K562 (cell line): ENCODE measurements around the gene AKT2. TPM values are rescaled to one million over a fixed set of nuclear protein-coding genes. Genes with fewer than 3 reads are reported as not detected.
A peak's percentile ranks its signal among the peaks of the same experiment; 100 is the strongest.

ENCODE experiments used
- ATAC-seq: fragments of 200-7000 bp; cut with Tn5 transposase; 3 replicates; pipeline ENCODE4 v1.9.1; 2020; ENCODE audit warnings: moderate library complexity
- BruUV-seq: library from RNA; stranded (reverse); fragments of 400-500 nt; replicated peaks from 2 replicates; lab custom pipeline; 2021; lab: Mats Ljungman, UMichigan
- CTCF ChIA-PET: fragments of 300-600 bp; formaldehyde crosslinking; extraction: SDS; loops from one replicate; lab custom pipeline; 2021; ENCODE audit warnings: low intra/inter-chr PET ratio; lab: Yijun Ruan, JAX
- POLR2A ChIA-PET: fragments of 300-600, 350-650 bp; sonication (Branson Sonifier 250); formaldehyde crosslinking; extraction: SDS; loops from one replicate; lab custom pipeline; 2021; ENCODE audit warnings: antibody characterized with exemption, inconsistent platforms; lab: Yijun Ruan, JAX
- DNase-seq, 4 experiments: peaks; one replicate each; pipeline versions ENCODE4 v3.0.0 to v3.0.0-alpha.2; 2011 to 2018; ENCODE audit warnings: low spot score in 3 of 4, mixed read lengths in 3 of 4; ENCODE audit errors: extremely low read depth in 1 of 4
- FAIRE-seq: peaks from 2 replicates; lab custom pipeline; 2011; peaks lifted over from hg19 to GRCh38; lab: Jason Lieb, UNC
- H2AFZ ChIP-seq: 2 replicates; pipeline ENCODE4 v1.6.0; 2011; ENCODE audit warnings: low read depth, low read length, control low read depth, inconsistent platforms
- H3K27ac ChIP-seq: fragments of 200-600 bp; 3 replicates; pipeline ENCODE4 v1.8.0; 2011; ENCODE audit warnings: low read depth, mild to moderate bottlenecking, control low read depth, inconsistent platforms, low read length, moderate library complexity, mixed read lengths; ENCODE audit errors: extremely low read depth
- H3K27me3 ChIP-seq, 2 experiments: fragments of 300-600 bp in 1 of 2; 2 replicates in 1 of 2; 3 replicates in 1 of 2; pipeline versions ENCODE4 v1.6.0 to v1.8.0; 2011; ENCODE audit warnings: inconsistent platforms in 2 of 2, low read length in 2 of 2, mild to moderate bottlenecking in 1 of 2, mixed read lengths in 1 of 2, moderate library complexity in 1 of 2; ENCODE audit not compliant: control insufficient read depth in 2 of 2, insufficient read depth in 2 of 2
- H3K36me3 ChIP-seq: fragments of 300-600 bp; 3 replicates; pipeline ENCODE4 v1.8.0; 2011; ENCODE audit warnings: mild to moderate bottlenecking, low read length, inconsistent platforms; ENCODE audit not compliant: control insufficient read depth, insufficient read depth
- H3K4me1 ChIP-seq, 2 experiments: fragments of 200-600 bp in 1 of 2; replicated peaks in 1 of 2; 2 replicates in 1 of 2; 3 replicates in 1 of 2; pipeline versions ENCODE4 v1.5.1 to v1.8.0; 2011; ENCODE audit warnings: inconsistent platforms in 2 of 2, low read length in 2 of 2, mild to moderate bottlenecking in 1 of 2, mixed read lengths in 1 of 2, moderate library complexity in 1 of 2; ENCODE audit not compliant: control insufficient read depth in 2 of 2, insufficient read depth in 2 of 2
- H3K4me2 ChIP-seq: 2 replicates; pipeline ENCODE4 v1.6.1; 2011; ENCODE audit warnings: low read length, control low read depth, inconsistent platforms, mixed read lengths; ENCODE audit not compliant: insufficient read depth
- H3K4me3 ChIP-seq: fragments of 200-600 bp; sonication (generic), shearing (Covaris generic); 2 replicates; pipeline ENCODE4 v1.5.1; 2016; ENCODE audit warnings: control low read depth, inconsistent platforms
- H3K79me2 ChIP-seq: fragments of 200-600 bp; 3 replicates; pipeline ENCODE4 v1.8.0; 2011; ENCODE audit warnings: low read length, inconsistent platforms; ENCODE audit not compliant: control insufficient read depth, insufficient read depth
- H3K9ac ChIP-seq, 2 experiments: 2 replicates each; pipeline versions ENCODE4 v1.6.0 to v1.6.1; 2011; ENCODE audit warnings: low read depth in 2 of 2, low read length in 2 of 2, control low read depth in 1 of 2, inconsistent platforms in 1 of 2, mild to moderate bottlenecking in 1 of 2, mixed read lengths in 1 of 2; ENCODE audit not compliant: insufficient read depth in 1 of 2
- H3K9me1 ChIP-seq: one replicate; pipeline ENCODE4 v1.6.0; 2011; ENCODE audit warnings: inconsistent platforms, mild to moderate bottlenecking, low read length, moderate library complexity; ENCODE audit not compliant: control insufficient read depth, insufficient read depth
- H3K9me3 ChIP-seq: replicated peaks from 2 replicates; pipeline ENCODE4 v1.5.1; 2011; ENCODE audit warnings: low read depth, low read length, inconsistent platforms; ENCODE audit not compliant: control insufficient read depth, insufficient read depth
- H4K20me1 ChIP-seq: replicated peaks from 2 replicates; pipeline ENCODE4 v1.6.1; 2011; ENCODE audit warnings: low read length, inconsistent platforms, mixed read lengths; ENCODE audit not compliant: control insufficient read depth, insufficient read depth
- EGR1 ChIP-seq: fragments of 450-650 bp; conservative IDR thresholded peaks from 2 replicates; pipeline ENCODE4 v1.6.1; 2017; ENCODE audit warnings: mild to moderate bottlenecking
- ELF4 ChIP-seq: fragments of 450-650 bp; formaldehyde crosslinking; IDR thresholded peaks from 2 replicates; pipeline ENCODE4 v1.4.0; 2022; ENCODE audit warnings: missing genetic modification characterization
- EZH2 ChIP-seq: IDR thresholded peaks from 2 replicates; pipeline ENCODE4 v1.6.1; 2012; ENCODE audit warnings: low read depth, mild to moderate bottlenecking, inconsistent platforms, low read length, borderline replicate concordance
- HBP1 ChIP-seq: fragments of 450-650 bp; formaldehyde crosslinking; IDR thresholded peaks from 2 replicates; pipeline ENCODE4 v1.4.0; 2022; ENCODE audit warnings: missing genetic modification characterization
- MCM2 ChIP-seq: fragments of 450-650 bp; IDR thresholded peaks from 2 replicates; pipeline ENCODE4 v1.6.1; 2017; ENCODE audit warnings: low read depth, mild to moderate bottlenecking
- MECOM ChIP-seq: fragments of 250-450 bp; sonication (Bioruptor Pico); IDR thresholded peaks from 2 replicates; pipeline ENCODE4 v1.8.0; 2022; ENCODE audit warnings: inconsistent platforms
- NCOA4 ChIP-seq: fragments of 450-650 bp; IDR thresholded peaks from 2 replicates; pipeline ENCODE4 v1.6.1; 2018; ENCODE audit warnings: mild to moderate bottlenecking; ENCODE audit not compliant: partially characterized antibody
- NFIC ChIP-seq: fragments of 450-650 bp; IDR thresholded peaks from 2 replicates; pipeline ENCODE4 v1.6.1; 2017; ENCODE audit warnings: mild to moderate bottlenecking, inconsistent platforms
- NR4A1 ChIP-seq, 2 experiments: fragments of 250-450 bp in 1 of 2; fragments of 450-650 bp in 1 of 2; sonication (Bioruptor Pico) in 1 of 2; IDR thresholded peaks; 2 replicates each; pipeline versions ENCODE4 v1.4.0 to v1.6.1; 2016 to 2020; ENCODE audit warnings: mild to moderate bottlenecking in 2 of 2, missing compliant biosample characterization in 1 of 2, missing genetic modification characterization in 1 of 2, moderate library complexity in 1 of 2
- PKNOX1 ChIP-seq: fragments of 450-650 bp; IDR thresholded peaks from 2 replicates; pipeline ENCODE4 v1.6.1; 2016
- POLR2A ChIP-seq: fragments of 450-650 bp; conservative IDR thresholded peaks from 2 replicates; pipeline ENCODE4 v1.6.1; 2016
- ZBTB33 ChIP-seq: sonication (generic); formaldehyde crosslinking; IDR thresholded peaks from 2 replicates; pipeline ENCODE4 v1.8.1; 2023; ENCODE audit warnings: mild to moderate bottlenecking, missing genetic modification reagents
- ZFPM2 ChIP-seq: fragments of 250-450 bp; sonication (Bioruptor Pico); IDR thresholded peaks from 2 replicates; pipeline ENCODE4 v1.5.1; 2022; ENCODE audit warnings: mild to moderate bottlenecking
- ZKSCAN1 ChIP-seq: fragments of 150-350 bp; IDR thresholded peaks from 2 replicates; pipeline ENCODE4 v1.6.1; 2016; ENCODE audit warnings: low read depth, low read length
- ZNF146 ChIP-seq: IDR thresholded peaks from one replicate; pipeline ENCODE4 v1.6.1; 2018; ENCODE audit warnings: missing compliant biosample characterization; ENCODE audit not compliant: unreplicated experiment
- ZNF197 ChIP-seq: fragments of 200-800 bp; sonication (Bioruptor generic); IDR thresholded peaks from 2 replicates; pipeline ENCODE4 v1.6.1; 2016; ENCODE audit warnings: low read depth, missing genetic modification characterization, missing compliant biosample characterization
- WGBS: fragments of 100-300 bp; shearing (Covaris generic); methylation state at CpG from one replicate; pipeline ENCODE4 v1.1.6; 2016; ENCODE audit warnings: low coverage, mixed read lengths; ENCODE audit not compliant: insufficient coverage; ENCODE audit errors: missing lambda C conversion rate; 5-methylcytosine and 5-hydroxymethylcytosine counted together
- in situ Hi-C: fragments of 300-500 bp; cut with MboI; formaldehyde crosslinking; loops from 4 replicates; pipeline ENCODE4 v1.15.0; 2018; ENCODE audit warnings: inconsistent platforms, mixed read lengths
- intact Hi-C: fragments of 100-400 bp; cut with micrococcal nuclease; formaldehyde crosslinking; loops from 2 replicates; pipeline ENCODE4 v1.14.2; 2022
- polyA plus RNA-seq, 8 experiments: library from polyadenylated mRNA; depleted of rRNA in 4 of 8; stranded (reverse) in 5 of 8; unstranded in 3 of 8; fragments of >200 nt; fragmentation: Nextera tagmentation in 2 of 8; fragmentation: Illumina TruSeq in 1 of 8; extraction: Ambion mirVana in 2 of 8; extraction: Trizol in 1 of 8; gene quantifications; 2 replicates each; pipeline versions ENCODE4 v1.2.1 to v1.2.3, GENCODE V29; 2011 to 2014; ENCODE audit warnings: inconsistent platforms in 1 of 8, missing spikeins in 1 of 8
- total RNA-seq, 7 experiments: library from RNA; depleted of rRNA in 6 of 7; stranded (reverse); fragments of >200 nt in 6 of 7; fragmentation: Illumina TruSeq in 2 of 7; extraction: Trizol in 2 of 7; gene quantifications; 2 replicates each; pipeline versions ENCODE4 v1.2.1 to v1.2.3, GENCODE V29; 2011 to 2021; ENCODE audit warnings: low replicate concordance in 1 of 7

AKT2 gene
- total and polyA plus RNA-seq, 9 of the 15 experiments (the other 6 are each of a cell fraction or from before 2014, with no cell fraction given): 1.1 to 132 (median 67.7) TPM

- peak; percentile 78 for TF ChIP-seq ZBTB33 (CRISPR knock-in tag)
- TF ChIP-seq ZNF146 (CRISPR knock-in tag): no peak
- no peak for TF ChIP-seq MCM2
- TF ChIP-seq NR4A1 (CRISPR knock-in tag; IDR thresholded peaks at IDR 0.05): no peak
- TF ChIP-seq NR4A1 (tag; IDR thresholded peaks at IDR 0.05): no peak
Measured at GRCh38 chr19:40217027-40217810, 67.9 kb downstream of the AKT2 start (continued).

GRCh38 chr19:40216777-40217026, 68.4 kb downstream of the AKT2 start:
- intact Hi-C loops (loop anchor here (2.0 kb wide), 1 partner anchor 24 kb away; no protein-coding TSS in a partner anchor), in situ Hi-C loops (no loop called here)
- Histone ChIP-seq H4K20me1 (peaks cover 5% of the 10 kb centered on the region), H2AFZ (no peak overlapping the region; the same call in 1 of the 2 replicates), H3K27me3 (peaks cover 6 to 9% of the 10 kb centered on the region in 2 experiments; a peak in 2 of 5 replicates), H3K4me2 (peak overlapping the region; percentile 39; the same call in 1 of the 2 replicates), H3K27ac (no peak overlapping the region), H3K4me1 (peaks cover 12 to 25% of the 10 kb centered on the region in 2 experiments; a peak in 4 of 5 replicates), H3K9ac (peak overlapping the region in 1 of 2 experiments; percentile 30; a peak in 1 of 4 replicates), H3K79me2 (no peaks in the 10 kb centered on the region), H3K9me3 (no peaks in the 10 kb centered on the region), H3K9me1 (no peaks in the 10 kb centered on the region), H3K36me3 (no peaks in the 10 kb centered on the region), H3K4me3 (no peak overlapping the region)
- no TSS peak for BruUV-seq
- DNase-seq (no peak), ATAC-seq (no peak), FAIRE-seq (no peak)
- ChIA-PET POLR2A (no interaction called here), CTCF (no interaction called here)
- 9% methylated on average over 9 of the region's 9 CpGs for WGBS
- TF ChIP-seq ELF4 (CRISPR knock-in tag) (0 out of 2 replicates have a peak, but pooled peaks have one; percentile 56), PKNOX1 (peak; percentile 79), POLR2A (no peak), HBP1 (0 out of 2 replicates have a peak, but pooled peaks have one; percentile 23), ZFPM2 (CRISPR knock-in tag) (no peak), EZH2 (no peak), MECOM (CRISPR knock-in tag) (no peak), NFIC (no peak), ZKSCAN1 (no peak), ZNF197 (CRISPR knock-in tag) (no peak), NCOA4 (no peak), EGR1 (peak; percentile 75)
